GM21423 (cell line): ENCODE results near the gene NDOR1.

ENCODE experiments used
- ATAC-seq: cut with Tn5 transposase; IDR thresholded peaks from one replicate; pipeline ENCODE4 v1.9.1; 2021; ENCODE audit warnings: mild to moderate bottlenecking, moderate library complexity; ENCODE audit not compliant: unreplicated experiment

NDOR1 gene

DNA sequence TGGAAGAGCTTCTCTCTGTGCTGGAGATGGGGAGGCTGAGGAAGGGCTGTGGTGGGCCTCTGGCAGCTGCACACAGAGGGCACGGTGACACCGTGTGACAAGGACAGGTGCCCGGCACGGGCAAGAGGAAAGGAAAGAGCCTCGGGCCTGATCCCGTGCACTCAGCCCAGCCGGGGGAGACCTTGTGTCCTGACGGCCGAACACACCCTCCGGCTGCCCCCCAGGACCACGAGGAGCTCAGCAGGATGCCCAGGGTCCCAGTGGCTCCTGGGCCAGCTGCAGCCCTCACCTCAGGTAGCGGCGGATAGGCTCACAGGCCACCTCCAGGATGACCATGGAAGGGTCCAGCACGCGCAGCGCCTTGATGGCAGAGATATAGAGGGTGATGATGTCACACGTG is 22.7 kb upstream of the NDOR1 start:
- no peak for ATAC-seq

DNA sequence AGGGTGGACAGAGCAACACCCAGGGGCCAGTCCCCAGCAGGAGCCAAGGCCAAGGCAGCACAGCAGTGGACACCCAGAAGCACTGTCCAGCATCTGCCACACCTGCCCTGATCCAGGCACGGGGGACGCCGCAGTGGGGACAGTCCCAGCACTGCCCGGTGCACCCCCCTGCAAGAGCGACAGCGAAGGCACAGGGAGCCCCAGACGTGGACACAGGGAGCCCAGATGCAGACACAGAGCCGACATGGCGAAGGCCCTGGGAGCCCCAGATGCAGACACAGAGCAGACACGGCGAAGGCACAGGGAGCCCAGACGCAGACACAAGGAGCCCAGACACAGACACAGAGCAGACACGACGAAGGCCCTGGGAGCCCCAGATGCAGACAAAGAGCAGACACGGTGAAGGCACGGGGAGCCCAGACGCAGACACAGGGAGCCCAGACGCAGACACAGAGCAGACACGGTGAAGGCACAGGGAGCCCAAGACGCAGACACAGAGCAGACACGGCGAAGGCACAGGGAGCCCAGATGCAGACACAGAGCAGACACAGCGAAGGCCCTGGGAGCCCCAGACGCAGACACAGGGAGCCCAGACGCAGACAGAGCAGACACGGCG is 21.4 kb upstream of the NDOR1 start:
- no peak for ATAC-seq

- no peak for ATAC-seq
Observed at GRCh38 chr9:137184881-137185660, 20.4 kb upstream of the NDOR1 start.

GRCh38 chr9:137185921-137186320 is 19.6 kb upstream of the NDOR1 start:
- no peak for ATAC-seq

GRCh38 chr9:137186385-137186784 is 19.1 kb upstream of the NDOR1 start:
- ATAC-seq: no peak

GRCh38 chr9:137187386-137187785 is 18.1 kb upstream of the NDOR1 start:
- ATAC-seq: no peak

GRCh38 chr9:137188086-137188489 is 17.4 kb upstream of the NDOR1 start:
- no peak for ATAC-seq

GRCh38 chr9:137188490-137189296 is 16.8 kb upstream of the NDOR1 start, which contains the start of the genes ANAPC2 and SSNA1:
TSS of gene ANAPC2 (minus strand) at chr9:137188560. CDS start at chr9:137188532, 28 bp downstream.
TSS of gene SSNA1 (plus strand) at chr9:137188676. CDS start at chr9:137188727, 51 bp downstream.
- peak; percentile 80 for ATAC-seq

DNA sequence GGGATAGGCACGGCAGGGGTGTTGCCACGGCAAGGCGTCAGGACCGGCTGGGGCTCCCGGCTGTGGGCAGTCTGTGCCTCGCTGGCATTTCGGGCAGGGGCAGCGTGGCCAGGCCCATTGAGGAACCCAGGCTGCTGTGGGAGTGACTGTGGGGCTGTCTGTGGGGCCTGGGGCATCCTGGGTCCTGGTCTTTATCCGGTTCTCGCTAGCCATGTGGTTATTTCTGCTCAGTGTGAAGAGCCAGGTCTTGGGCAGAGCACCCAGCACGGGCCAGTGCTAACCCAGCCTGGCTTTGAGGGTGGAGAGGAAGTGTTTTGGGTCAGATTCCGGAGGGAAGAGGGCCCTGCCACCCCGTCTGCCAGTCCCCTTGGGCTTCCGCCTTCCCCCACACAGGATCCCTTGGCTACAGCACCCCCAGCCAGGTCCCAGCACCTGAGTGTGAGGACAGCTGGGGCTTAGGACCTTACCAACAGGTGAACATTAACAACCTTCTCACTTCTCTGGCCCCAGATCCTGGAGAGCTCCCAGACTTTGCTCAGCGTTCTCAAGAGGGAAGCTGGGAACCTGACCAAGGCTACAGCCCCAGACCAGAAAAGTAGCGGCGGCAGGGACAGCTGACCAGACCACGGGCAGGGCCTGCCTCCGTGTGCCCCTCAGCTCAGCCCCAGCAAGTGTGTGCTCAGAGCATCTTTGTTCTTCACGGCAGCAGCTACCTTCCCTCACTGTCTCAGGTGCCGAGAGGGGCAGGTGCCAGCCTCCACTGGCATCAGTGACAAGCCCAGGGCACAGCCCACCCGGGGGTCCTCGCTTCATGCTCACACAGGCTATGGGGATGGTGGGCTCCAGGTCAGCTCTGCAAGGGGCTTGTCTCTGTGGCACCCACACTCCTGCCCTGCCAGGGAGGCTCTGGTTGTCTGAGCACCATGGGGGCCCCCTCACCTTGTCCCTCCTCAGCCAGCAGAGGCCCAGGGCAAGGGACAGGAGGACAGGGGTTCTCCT is 15.9 kb upstream of the NDOR1 start:
- ATAC-seq: no peak

- no peak for ATAC-seq
Observed at GRCh38 chr9:137190315-137190856, 15.1 kb upstream of the NDOR1 start.

GRCh38 chr9:137191245-137191644 is 14.3 kb upstream of the NDOR1 start:
- ATAC-seq: no peak

DNA sequence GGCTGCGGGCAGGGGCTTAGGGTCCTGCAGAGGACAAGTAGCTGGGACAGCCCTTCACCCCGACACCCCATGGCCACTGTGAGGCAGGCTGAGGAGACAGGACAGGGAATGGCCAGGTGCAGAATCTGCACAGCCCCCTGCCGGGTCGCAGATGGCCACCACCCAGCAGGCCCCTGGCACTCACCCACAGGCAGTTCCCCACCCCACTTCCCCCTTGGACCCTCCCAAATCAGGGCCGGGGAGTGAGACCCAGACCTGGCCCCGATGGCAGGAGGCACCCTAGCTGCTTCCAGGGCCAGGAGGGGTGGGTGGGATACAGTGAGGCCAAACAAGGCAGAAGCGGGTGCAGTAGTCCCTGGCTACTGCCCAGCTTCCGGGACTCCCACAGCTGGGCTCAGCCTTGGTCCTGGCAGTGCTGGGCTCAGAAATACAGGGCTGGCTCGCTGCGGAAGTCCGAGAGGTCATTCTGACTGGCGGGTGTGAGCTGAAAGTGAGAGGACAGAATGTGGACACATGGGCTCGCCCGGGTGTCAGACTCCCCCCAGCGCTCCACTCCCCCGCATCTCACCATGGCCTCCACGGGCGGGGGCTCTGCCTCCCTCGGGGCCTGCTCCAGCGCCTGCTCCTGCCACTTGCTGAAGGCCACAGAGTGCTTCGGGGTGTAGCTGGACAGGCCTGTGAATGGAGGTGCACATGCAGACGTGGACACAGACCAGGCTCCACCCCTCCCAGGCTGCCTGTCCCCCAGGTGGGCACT is 13.6 kb upstream of the NDOR1 start:
- ATAC-seq: no peak

GRCh38 chr9:137192448-137192780 is 13.1 kb upstream of the NDOR1 start:
- ATAC-seq: no peak

DNA sequence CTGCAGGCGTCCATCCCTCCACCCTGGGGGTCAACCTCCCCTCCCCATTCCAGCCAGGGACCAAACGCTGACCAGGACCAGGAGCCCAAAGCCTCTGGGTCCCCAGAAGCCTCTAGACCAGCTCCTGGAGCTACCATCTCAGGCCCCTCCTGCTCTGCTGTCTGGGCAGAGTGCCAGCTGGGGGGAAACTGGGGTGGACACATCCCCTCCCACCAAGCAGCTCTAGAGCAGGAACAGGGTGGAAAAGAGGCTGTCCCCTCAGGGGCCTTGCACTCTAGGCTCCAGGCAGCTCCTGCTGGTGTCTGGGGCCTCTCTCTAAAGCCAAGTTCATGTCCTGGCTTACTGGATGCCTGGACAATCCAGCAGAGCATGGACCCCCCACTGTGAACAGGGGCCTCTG is 12.6 kb upstream of the NDOR1 start:
- no peak for ATAC-seq

DNA sequence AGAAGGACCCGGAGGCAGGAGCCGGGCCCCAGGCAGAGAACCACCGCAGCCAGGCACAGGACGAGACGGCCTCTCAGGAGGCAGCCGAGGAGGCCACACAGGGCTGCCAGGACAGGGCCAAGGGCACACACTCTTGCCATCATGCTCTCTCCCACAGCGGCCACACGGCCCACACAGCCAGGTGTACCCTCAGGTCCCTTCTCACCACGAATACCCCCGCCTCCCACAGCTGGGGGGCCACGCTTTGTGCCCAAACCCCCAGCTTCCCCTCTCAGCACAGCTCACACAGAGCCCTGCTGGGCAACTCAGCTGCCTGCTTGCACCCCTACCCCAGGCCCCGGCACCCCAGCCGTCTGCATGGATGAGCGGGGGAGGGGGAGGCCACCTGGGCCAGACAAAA is 11.7 kb upstream of the NDOR1 start:
- no peak for ATAC-seq

- no peak for ATAC-seq
Observed at GRCh38 chr9:137194388-137194787, 11.1 kb upstream of the NDOR1 start.

DNA sequence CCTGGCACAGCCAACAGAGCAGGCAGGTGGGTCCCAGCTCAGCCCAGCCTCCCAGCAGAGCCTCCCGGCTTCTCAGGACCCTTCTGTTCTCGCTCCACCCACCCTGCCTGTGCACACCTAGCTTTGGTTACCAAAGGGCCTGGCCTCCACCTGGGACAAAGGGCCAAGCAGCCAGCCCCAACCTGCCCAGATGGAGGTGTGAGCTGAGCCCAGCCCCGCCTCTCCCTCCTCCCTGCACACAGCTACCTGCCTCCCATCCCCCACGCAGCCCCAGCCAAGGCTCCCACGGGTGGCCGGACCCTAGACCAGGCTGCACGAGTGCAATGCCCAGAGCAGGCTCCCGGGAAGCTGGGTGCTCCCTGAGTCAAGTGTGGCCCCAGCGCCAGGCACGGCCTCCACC is 10.6 kb upstream of the NDOR1 start:
- ATAC-seq: no peak

GRCh38 chr9:137195525-137196220 is 9.8 kb upstream of the NDOR1 start:
- no peak for ATAC-seq
